ENCODE data around the gene VAMP7.

DNA sequence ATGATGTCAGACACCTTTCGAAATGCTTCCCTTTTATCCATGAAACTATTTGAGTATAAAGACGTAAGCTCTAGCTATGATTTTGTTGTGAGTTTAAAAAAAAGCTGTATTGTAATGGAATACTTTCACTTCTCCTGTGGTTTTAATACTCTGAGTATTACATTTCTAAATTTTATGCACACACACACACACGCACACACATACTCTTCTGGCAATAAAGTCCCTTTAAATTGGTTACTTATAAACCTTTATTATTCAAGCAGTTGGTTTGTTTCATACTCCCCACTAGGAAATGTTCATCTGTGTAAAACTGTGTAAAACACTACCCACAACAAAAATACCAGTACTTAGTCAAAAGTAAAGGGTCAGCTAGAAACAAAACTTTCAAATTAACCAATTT, 18.2 kb downstream of the VAMP7 start:
- TF ChIP-seq, protein P1, sequence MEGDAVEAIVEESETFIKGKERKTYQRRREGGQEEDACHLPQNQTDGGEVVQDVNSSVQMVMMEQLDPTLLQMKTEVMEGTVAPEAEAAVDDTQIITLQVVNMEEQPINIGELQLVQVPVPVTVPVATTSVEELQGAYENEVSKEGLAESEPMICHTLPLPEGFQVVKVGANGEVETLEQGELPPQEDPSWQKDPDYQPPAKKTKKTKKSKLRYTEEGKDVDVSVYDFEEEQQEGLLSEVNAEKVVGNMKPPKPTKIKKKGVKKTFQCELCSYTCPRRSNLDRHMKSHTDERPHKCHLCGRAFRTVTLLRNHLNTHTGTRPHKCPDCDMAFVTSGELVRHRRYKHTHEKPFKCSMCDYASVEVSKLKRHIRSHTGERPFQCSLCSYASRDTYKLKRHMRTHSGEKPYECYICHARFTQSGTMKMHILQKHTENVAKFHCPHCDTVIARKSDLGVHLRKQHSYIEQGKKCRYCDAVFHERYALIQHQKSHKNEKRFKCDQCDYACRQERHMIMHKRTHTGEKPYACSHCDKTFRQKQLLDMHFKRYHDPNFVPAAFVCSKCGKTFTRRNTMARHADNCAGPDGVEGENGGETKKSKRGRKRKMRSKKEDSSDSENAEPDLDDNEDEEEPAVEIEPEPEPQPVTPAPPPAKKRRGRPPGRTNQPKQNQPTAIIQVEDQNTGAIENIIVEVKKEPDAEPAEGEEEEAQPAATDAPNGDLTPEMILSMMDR (conservative IDR thresholded peaks at IDR 0.05 in 1 of 2, IDR thresholded peaks at IDR 0.05 in 1 of 2; ENCODE audit: extremely low read depth in 1 of 2, insufficient read depth in 1 of 2, low read depth in 1 of 2, low read length in 2 of 2), result no peak
- TF ChIP-seq EZH2 (IDR thresholded peaks at IDR 0.05; ENCODE audit: borderline replicate concordance, low read length), result no peak
